Measurements from ENCODE around the gene LIMS1.
"Not testable (repeated sequence)": the region's sequence is repeated elsewhere in the genome, so short reads cannot be mapped to it uniquely, and the experiment has no call there.

Gene LIMS1

DNA sequence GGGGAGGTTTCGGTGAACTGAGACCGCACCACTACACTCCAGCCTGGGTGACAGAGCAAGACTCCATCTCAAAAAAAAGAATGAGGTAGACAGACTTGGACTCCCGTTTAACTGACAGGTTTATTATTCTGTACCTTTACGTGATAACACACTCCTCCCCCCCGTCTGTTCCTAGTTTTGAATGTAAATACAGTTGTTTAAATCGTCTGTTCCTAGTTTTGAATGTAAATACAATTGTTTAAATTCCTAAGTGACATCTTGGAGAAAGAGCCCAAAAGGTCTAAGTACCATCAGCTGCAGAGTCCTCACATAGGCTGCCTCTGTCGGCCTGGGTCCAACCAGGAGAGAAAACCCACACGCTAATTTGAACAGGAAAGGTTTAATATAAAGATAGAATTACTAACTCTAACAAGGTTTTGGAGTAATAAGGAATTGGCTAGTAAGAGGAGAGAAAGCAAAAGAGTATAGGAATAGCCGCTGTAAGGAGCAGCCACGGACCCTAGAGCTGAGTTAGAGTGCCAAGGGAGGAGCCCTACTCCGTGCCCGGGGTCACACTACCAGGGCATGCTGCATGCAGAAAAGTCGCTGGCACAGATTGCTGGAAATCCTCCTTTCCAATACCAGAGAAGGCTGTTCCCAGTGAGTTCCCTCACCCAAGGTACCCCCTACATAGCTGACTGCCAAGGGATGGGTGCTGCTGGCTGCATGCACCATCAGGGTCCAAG lies 101.5 kb downstream of the LIMS1 start:
- Mint-ChIP-seq H3K27ac (peak overlapping the region; percentile 2), H3K4me1 (peaks cover 82% of the 10 kb centered on the region), H3K36me3 (ENCODE audit: low read depth) (no peaks in the 10 kb centered on the region), H3K4me3 (no peak overlapping the region), H3K9me3 (no peaks in the 10 kb centered on the region), H3K27me3 (ENCODE audit: low read depth, poor library complexity) (no peaks in the 10 kb centered on the region)
- TF ChIP-seq, protein P1, sequence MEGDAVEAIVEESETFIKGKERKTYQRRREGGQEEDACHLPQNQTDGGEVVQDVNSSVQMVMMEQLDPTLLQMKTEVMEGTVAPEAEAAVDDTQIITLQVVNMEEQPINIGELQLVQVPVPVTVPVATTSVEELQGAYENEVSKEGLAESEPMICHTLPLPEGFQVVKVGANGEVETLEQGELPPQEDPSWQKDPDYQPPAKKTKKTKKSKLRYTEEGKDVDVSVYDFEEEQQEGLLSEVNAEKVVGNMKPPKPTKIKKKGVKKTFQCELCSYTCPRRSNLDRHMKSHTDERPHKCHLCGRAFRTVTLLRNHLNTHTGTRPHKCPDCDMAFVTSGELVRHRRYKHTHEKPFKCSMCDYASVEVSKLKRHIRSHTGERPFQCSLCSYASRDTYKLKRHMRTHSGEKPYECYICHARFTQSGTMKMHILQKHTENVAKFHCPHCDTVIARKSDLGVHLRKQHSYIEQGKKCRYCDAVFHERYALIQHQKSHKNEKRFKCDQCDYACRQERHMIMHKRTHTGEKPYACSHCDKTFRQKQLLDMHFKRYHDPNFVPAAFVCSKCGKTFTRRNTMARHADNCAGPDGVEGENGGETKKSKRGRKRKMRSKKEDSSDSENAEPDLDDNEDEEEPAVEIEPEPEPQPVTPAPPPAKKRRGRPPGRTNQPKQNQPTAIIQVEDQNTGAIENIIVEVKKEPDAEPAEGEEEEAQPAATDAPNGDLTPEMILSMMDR (IDR thresholded peaks at IDR 0.05): no peak
- no peak for DNase-seq

DNA sequence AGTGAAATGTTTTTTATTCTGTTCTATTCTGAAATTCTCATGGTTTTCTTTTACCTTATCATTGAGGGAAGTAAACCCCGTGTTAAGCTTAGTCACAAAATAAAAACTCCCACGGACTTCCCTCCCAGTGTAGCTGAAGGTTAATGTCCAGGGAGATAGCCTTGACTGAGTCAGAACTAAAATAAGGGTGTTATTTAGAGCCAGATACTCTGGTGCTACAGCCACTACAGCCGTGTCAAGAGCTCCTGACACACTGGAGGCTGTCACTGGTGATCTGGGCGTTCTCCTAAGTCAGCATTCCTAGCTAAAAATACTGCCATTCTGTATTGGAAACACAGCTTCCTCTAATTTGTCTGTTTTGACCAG lies 103.0 kb downstream of the LIMS1 start:
- H3K4me3 Mint-ChIP-seq: no peak overlapping the region
- peaks cover 71% of the 10 kb centered on the region for H3K4me1 Mint-ChIP-seq
- H3K36me3 Mint-ChIP-seq (ENCODE audit: low read depth): peaks cover 5% of the 10 kb centered on the region
- DNase-seq: no peak
- H3K27me3 Mint-ChIP-seq (ENCODE audit: low read depth, poor library complexity): no peaks in the 10 kb centered on the region
- H3K9me3 Mint-ChIP-seq: peaks cover 4% of the 10 kb centered on the region
- TF ChIP-seq, protein P1 (IDR thresholded peaks at IDR 0.05): no peak
- peak overlapping the region; percentile 93 for H3K27ac Mint-ChIP-seq

DNA sequence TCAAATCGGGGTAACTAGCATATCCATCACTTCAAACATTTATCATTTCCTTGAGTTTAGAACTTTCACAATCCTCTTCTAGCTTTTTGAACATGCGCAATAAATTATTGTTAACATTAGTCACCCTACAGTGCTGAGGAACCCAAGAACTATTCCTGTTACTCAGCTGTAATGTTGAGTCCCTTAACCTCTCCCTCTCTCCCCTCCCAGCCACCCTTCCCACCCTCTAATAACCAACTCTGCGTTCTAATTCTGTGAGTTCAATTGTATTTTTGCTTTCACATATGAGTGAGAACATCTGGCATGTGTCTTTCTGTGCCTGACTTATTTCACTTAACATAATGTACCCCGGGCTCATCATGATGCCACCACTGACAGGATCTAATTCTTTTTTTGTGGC lies 106.5 kb downstream of the LIMS1 start:
- no peak overlapping the region for H3K4me3 Mint-ChIP-seq
- no peaks in the 10 kb centered on the region for H3K27me3 Mint-ChIP-seq (ENCODE audit: low read depth, poor library complexity)
- TF ChIP-seq, protein P1 (IDR thresholded peaks at IDR 0.05): no peak
- peaks cover 37% of the 10 kb centered on the region for H3K9me3 Mint-ChIP-seq
- H3K4me1 Mint-ChIP-seq: peaks cover 41% of the 10 kb centered on the region
- peak overlapping the region; percentile 46 for H3K27ac Mint-ChIP-seq
- no peak for DNase-seq
- H3K36me3 Mint-ChIP-seq (ENCODE audit: low read depth): peaks cover 37% of the 10 kb centered on the region

DNA sequence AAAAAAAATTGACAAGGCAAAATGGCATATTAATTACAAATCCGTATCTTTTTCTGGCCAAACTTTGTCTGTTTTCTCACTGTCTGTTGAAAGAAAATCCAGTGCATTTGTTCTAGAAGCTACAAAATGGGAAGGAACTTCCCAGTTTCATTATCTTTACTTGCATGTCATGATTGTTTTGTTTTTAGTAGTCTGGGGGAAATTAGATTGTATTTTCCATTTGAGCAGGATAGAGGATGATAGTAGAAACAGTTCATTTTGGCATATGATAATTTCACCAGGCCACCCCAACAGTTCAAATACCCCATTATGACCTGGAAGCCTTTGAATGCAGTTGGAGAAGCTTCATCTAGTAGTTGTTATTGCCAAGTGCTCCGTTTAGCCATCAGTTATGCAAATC lies 107.5 kb downstream of the LIMS1 start:
- no peak for DNase-seq
- TF ChIP-seq, protein P1 (IDR thresholded peaks at IDR 0.05): no peak
- Mint-ChIP-seq H3K4me3 (no peak overlapping the region), H3K36me3 (ENCODE audit: low read depth) (peaks cover 45% of the 10 kb centered on the region), H3K27ac (peak overlapping the region; percentile 46), H3K4me1 (peaks cover 30% of the 10 kb centered on the region), H3K27me3 (ENCODE audit: low read depth, poor library complexity) (peaks cover 1% of the 10 kb centered on the region), H3K9me3 (peaks cover 47% of the 10 kb centered on the region)

DNA sequence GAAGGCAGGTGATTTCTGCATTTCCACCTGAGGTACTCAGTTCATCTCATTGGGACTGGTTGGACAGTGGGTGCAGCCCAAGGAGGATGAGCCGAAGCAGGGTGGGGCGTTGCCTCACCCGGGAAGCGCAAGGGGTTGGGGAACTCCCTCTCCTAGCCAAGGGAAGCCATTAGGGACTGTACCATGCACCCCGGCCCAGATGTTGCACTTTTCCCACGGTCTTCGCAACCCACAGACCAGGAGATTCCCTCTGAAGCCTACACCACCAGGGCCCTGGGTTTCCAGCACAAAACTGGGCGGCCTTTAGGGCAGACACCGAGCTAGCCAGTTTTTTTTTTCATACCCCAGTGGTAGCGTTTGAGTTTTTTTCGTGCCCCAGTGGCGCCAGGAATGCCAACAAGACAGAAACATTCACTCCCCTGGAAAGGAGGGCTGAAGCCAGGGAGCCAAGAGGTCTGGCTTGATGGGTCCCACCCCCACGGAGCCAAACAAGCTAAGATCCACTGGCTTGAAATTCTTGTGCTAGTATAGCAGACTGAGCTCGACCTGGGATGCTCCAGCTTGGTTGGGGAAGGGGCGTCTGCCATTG lies 109.1 kb downstream of the LIMS1 start:
- Mint-ChIP-seq H3K9me3 (peaks cover 63% of the 10 kb centered on the region), H3K36me3 (ENCODE audit: low read depth) (peaks cover 55% of the 10 kb centered on the region), H3K27ac (no peak overlapping the region), H3K4me1 (peaks cover 15% of the 10 kb centered on the region), H3K4me3 (no peak overlapping the region), H3K27me3 (ENCODE audit: low read depth, poor library complexity) (peaks cover 3% of the 10 kb centered on the region)
- TF ChIP-seq, protein P1 (IDR thresholded peaks at IDR 0.05): no peak
- no peak for DNase-seq

DNA sequence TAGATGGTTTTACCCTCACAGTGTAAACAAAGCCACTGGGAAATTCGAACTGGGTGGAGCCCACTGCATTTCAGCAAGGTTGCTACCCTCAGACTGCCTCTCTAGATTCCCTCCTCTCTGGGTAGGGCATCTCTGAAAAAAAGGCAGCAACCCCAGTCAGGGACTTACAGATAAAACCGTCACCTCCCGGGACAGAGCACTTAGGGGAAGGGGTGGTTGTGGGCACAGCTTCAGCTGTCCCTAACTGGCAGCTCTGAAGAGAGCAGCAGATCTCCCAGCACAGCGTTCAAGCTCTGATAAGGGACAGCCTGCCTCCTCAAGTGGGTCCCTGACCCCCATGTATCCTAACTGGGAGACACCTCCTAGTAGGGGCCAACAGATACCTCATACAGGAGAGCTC lies 109.6 kb downstream of the LIMS1 start:
- H3K36me3 Mint-ChIP-seq (ENCODE audit: low read depth): peaks cover 55% of the 10 kb centered on the region
- DNase-seq; H3K4me3 Mint-ChIP-seq; H3K27me3 Mint-ChIP-seq (ENCODE audit: low read depth, poor library complexity); H3K27ac Mint-ChIP-seq: not testable (repeated sequence)
- peaks cover 68% of the 10 kb centered on the region for H3K9me3 Mint-ChIP-seq
- peaks cover 15% of the 10 kb centered on the region for H3K4me1 Mint-ChIP-seq

DNA sequence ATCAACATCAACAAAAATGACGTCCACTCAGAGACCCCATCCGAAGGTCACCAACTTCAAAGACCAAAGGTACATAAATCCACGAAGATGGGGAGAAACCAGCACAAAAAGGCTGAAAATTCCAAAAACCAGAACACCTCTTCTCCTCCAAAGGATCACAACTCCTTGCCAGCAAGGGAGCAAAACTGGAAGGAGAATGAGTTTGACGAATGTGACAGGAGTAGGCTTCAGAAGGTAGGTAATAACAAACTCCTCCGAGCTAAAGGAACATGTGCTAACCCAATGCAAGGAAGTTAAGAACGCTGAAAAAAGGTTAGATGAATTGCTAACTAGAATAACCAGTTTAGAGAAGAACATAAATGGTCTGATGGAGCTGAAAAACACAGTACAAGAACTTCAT lies 110.2 kb downstream of the LIMS1 start:
- Mint-ChIP-seq H3K36me3 (ENCODE audit: low read depth) (peaks cover 55% of the 10 kb centered on the region), H3K9me3 (peaks cover 68% of the 10 kb centered on the region), H3K4me1 (peaks cover 15% of the 10 kb centered on the region)
- DNase-seq; H3K4me3 Mint-ChIP-seq; H3K27me3 Mint-ChIP-seq (ENCODE audit: low read depth, poor library complexity); H3K27ac Mint-ChIP-seq: not testable (repeated sequence)

DNA sequence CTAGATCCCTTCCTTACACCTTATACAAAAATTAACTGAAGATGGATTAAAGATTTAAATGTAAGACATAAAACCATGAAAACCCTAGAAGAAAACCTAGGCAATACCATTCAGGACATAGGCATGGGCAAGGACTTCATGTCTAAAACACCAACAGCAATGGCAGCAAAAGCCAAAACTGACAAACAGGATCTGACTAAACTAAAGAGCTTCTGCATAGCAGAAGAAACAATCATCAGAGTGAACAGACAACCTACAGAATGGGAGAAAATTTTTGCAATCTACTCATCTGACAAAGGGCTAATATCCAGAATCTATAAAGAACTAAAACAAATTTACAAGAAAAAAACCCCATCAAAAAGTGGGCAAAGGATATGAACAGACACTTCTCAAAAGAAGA lies 114.5 kb downstream of the LIMS1 start:
- not testable (repeated sequence) for H3K4me3 Mint-ChIP-seq; H3K27me3 Mint-ChIP-seq (ENCODE audit: low read depth, poor library complexity); H3K27ac Mint-ChIP-seq; DNase-seq
- H3K9me3 Mint-ChIP-seq: peaks cover 50% of the 10 kb centered on the region
- H3K36me3 Mint-ChIP-seq (ENCODE audit: low read depth): peaks cover 46% of the 10 kb centered on the region
- H3K4me1 Mint-ChIP-seq: peaks cover 17% of the 10 kb centered on the region

DNA sequence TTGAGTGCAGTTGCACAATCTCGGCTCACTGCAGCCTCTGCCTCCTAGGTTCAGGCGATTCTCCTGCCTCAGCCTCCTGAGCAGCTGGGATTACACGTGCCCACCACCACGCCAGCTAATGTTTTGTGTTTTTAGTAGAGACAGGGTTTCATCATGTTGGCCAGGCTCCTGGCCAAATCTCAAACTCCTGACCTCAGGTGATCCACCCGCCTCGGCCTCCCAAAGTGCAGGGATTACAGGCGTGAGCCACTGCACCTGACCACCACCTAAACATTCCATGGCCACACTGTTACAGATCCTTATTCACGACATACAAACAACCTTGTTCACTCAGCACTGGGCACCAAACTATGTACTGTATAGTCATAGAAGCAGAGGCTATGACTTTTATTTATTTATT lies 116.2 kb downstream of the LIMS1 start:
- DNase-seq; H3K27me3 Mint-ChIP-seq (ENCODE audit: low read depth, poor library complexity); H3K27ac Mint-ChIP-seq; H3K4me3 Mint-ChIP-seq: not testable (repeated sequence)
- Mint-ChIP-seq H3K9me3 (peaks cover 34% of the 10 kb centered on the region), H3K36me3 (ENCODE audit: low read depth) (peaks cover 29% of the 10 kb centered on the region), H3K4me1 (peaks cover 28% of the 10 kb centered on the region)

Data from nephron progenitor cell (in vitro differentiated cells).